GM18499 (cell line): Measurements from ENCODE around the gene SMAD3.

Source experiments
- ATAC-seq: cut with Tn5 transposase; IDR thresholded peaks from one replicate; pipeline ENCODE4 v1.9.1; 2021; ENCODE audit warnings: moderate number of reproducible peaks; ENCODE audit not compliant: insufficient read depth, unreplicated experiment

The SMAD3 gene

GRCh38 chr15:67094001-67094826 is 28.8 kb downstream of the SMAD3 start:
- no peak for ATAC-seq

GRCh38 chr15:67095912-67096311 is 30.5 kb downstream of the SMAD3 start:
- ATAC-seq = no peak

- no peak for ATAC-seq
Observed at GRCh38 chr15:67096546-67097294, 31.3 kb downstream of the SMAD3 start.

- ATAC-seq = no peak
Observed at GRCh38 chr15:67097424-67097823, 32.0 kb downstream of the SMAD3 start.

- ATAC-seq = no peak
Observed at GRCh38 chr15:67097930-67098740, 32.7 kb downstream of the SMAD3 start.

GRCh38 chr15:67098768-67099282 is 33.4 kb downstream of the SMAD3 start:
- no peak for ATAC-seq

GRCh38 chr15:67100124-67100791 is 34.9 kb downstream of the SMAD3 start:
- no peak for ATAC-seq

GRCh38 chr15:67100801-67101581 is 35.6 kb downstream of the SMAD3 start:
- no peak for ATAC-seq

- ATAC-seq = no peak
Observed at GRCh38 chr15:67101911-67102598, 36.7 kb downstream of the SMAD3 start.

- ATAC-seq = no peak
Observed at GRCh38 chr15:67102599-67102929, 37.2 kb downstream of the SMAD3 start.

- ATAC-seq = no peak
Observed at GRCh38 chr15:67103021-67103420, 37.6 kb downstream of the SMAD3 start.

GRCh38 chr15:67103432-67103831 is 38.0 kb downstream of the SMAD3 start:
- ATAC-seq = no peak

- no peak for ATAC-seq
Observed at GRCh38 chr15:67103869-67104268, 38.5 kb downstream of the SMAD3 start.

- ATAC-seq = no peak
Observed at GRCh38 chr15:67104510-67104909, 39.1 kb downstream of the SMAD3 start.

- no peak for ATAC-seq
Observed at GRCh38 chr15:67105065-67105951, 39.9 kb downstream of the SMAD3 start.

- ATAC-seq = no peak
Observed at GRCh38 chr15:67105991-67106763, 40.8 kb downstream of the SMAD3 start.

- ATAC-seq = no peak
Observed at GRCh38 chr15:67106764-67107013, 41.3 kb downstream of the SMAD3 start.
